HepG2 (cell line): ENCODE data around the gene ANAPC16. TPM values are rescaled to one million over a fixed set of nuclear protein-coding genes. Genes with fewer than 3 reads are reported as not detected.

Source experiments
- ATAC-seq: fragments of 200-7000 bp; cut with Tn5 transposase; 3 replicates; pipeline ENCODE4 v1.9.1; 2020; ENCODE audit warnings: mild to moderate bottlenecking, moderate library complexity
- BruUV-seq: library from RNA; stranded (reverse); fragments of 400-500 nt; replicated peaks from 2 replicates; lab custom pipeline; 2021; lab: Mats Ljungman, UMichigan
- CTCF ChIA-PET: fragments of 300-600 bp; formaldehyde crosslinking; extraction: SDS; loops from one replicate; lab custom pipeline; 2021; ENCODE audit warnings: low total read pairs, inconsistent platforms, low intra/inter-chr PET ratio; lab: Yijun Ruan, JAX
- POLR2A ChIA-PET: fragments of 350-600 bp; sonication (Branson Sonifier 250); formaldehyde crosslinking; loops from one replicate; lab custom pipeline; 2020; ENCODE audit warnings: antibody characterized with exemption, inconsistent platforms; lab: Yijun Ruan, JAX
- DNase-seq: peaks from one replicate; pipeline ENCODE4 v3.0.0-alpha.2; 2015; ENCODE audit warnings: low spot score
- FAIRE-seq: peaks from 3 replicates; lab custom pipeline; 2011; peaks lifted over from hg19 to GRCh38; lab: Jason Lieb, UNC
- H2AFZ ChIP-seq: one replicate; pipeline ENCODE4 v1.6.1; 2011; ENCODE audit warnings: low read length, inconsistent platforms
- H3K27ac ChIP-seq: fragments of 300-600 bp; 3 replicates; pipeline ENCODE4 v1.8.0; 2011; ENCODE audit warnings: mixed run types, mild to moderate bottlenecking, mixed read lengths, low read length, inconsistent platforms; ENCODE audit not compliant: insufficient read depth; ENCODE audit errors: extremely low read length
- H3K27me3 ChIP-seq, 2 experiments: fragments of 200-600 bp in 1 of 2; 2 replicates in 1 of 2; 3 replicates in 1 of 2; pipeline versions ENCODE4 v1.6.0 to v1.8.0; 2011; ENCODE audit warnings: low read length in 2 of 2, mild to moderate bottlenecking in 2 of 2, moderate library complexity in 2 of 2, inconsistent platforms in 1 of 2; ENCODE audit not compliant: insufficient read depth in 2 of 2, control insufficient read depth in 1 of 2
- H3K36me3 ChIP-seq, 2 experiments: fragments of 200-600 bp in 1 of 2; replicated peaks in 1 of 2; 2 replicates in 1 of 2; 3 replicates in 1 of 2; pipeline versions ENCODE4 v1.5.1 to v1.8.0; 2011; ENCODE audit warnings: low read length in 2 of 2, inconsistent platforms in 1 of 2; ENCODE audit not compliant: insufficient read depth in 2 of 2, control insufficient read depth in 1 of 2
- H3K4me1 ChIP-seq: 2 replicates; pipeline ENCODE4 v1.5.1; 2012; ENCODE audit warnings: low read length, inconsistent platforms; ENCODE audit not compliant: insufficient read depth
- H3K4me2 ChIP-seq: 2 replicates; pipeline ENCODE4 v1.6.0; 2011; ENCODE audit warnings: low read depth, low read length, inconsistent platforms
- H3K4me3 ChIP-seq, 3 experiments: fragments of 200-600 bp in 1 of 3; sonication (generic), shearing (Covaris generic) in 1 of 3; replicated peaks in 1 of 3; 2 replicates each; pipeline ENCODE4 v1.5.1; 2011 to 2016; ENCODE audit warnings: low read length in 3 of 3, inconsistent platforms in 2 of 3, low read depth in 2 of 3, mild to moderate bottlenecking in 2 of 3, control low read depth in 1 of 3, mixed read lengths in 1 of 3; ENCODE audit not compliant: insufficient read depth in 1 of 3
- H3K79me2 ChIP-seq: one replicate; pipeline ENCODE4 v1.6.1; 2011; ENCODE audit warnings: low read length, inconsistent platforms; ENCODE audit not compliant: insufficient read depth
- H3K9ac ChIP-seq: 2 replicates; pipeline ENCODE4 v1.6.0; 2011; ENCODE audit warnings: mild to moderate bottlenecking, low read depth, low read length, inconsistent platforms; ENCODE audit not compliant: insufficient read depth
- H3K9me3 ChIP-seq: 2 replicates; pipeline ENCODE4 v1.5.1; 2012; ENCODE audit warnings: mild to moderate bottlenecking, low read length
- H4K20me1 ChIP-seq: 2 replicates; pipeline ENCODE4 v1.6.0; 2011; ENCODE audit warnings: inconsistent platforms, mild to moderate bottlenecking, low read length, moderate library complexity; ENCODE audit not compliant: insufficient read depth
- MAF1 ChIP-seq: sonication (generic); formaldehyde crosslinking; IDR thresholded peaks from 2 replicates; pipeline ENCODE4 v1.5.0; 2020; ENCODE audit warnings: missing genetic modification reagents, borderline replicate concordance
- POGK ChIP-seq: sonication (generic); formaldehyde crosslinking; conservative IDR thresholded peaks from 2 replicates; pipeline ENCODE4 v1.8.0; 2022; ENCODE audit warnings: mild to moderate bottlenecking, moderate library complexity, missing genetic modification reagents
- PPARG ChIP-seq: conservative IDR thresholded peaks from 2 replicates; pipeline ENCODE4 v1.6.1; 2016; ENCODE audit warnings: missing biosample characterization, missing genetic modification reagents
- SCMH1 ChIP-seq: sonication (generic); formaldehyde crosslinking; IDR thresholded peaks from 2 replicates; pipeline ENCODE4 v1.9.0; 2021; ENCODE audit warnings: missing genetic modification reagents, mild to moderate bottlenecking, borderline replicate concordance
- SIX4 ChIP-seq: sonication (generic); formaldehyde crosslinking; IDR thresholded peaks from 2 replicates; pipeline ENCODE4 v1.4.0; 2020; ENCODE audit warnings: missing genetic modification reagents
- USF2 ChIP-seq, 2 experiments: sonication (generic) in 1 of 2; formaldehyde crosslinking in 1 of 2; IDR thresholded peaks; 2 replicates each; pipeline versions ENCODE4 v1.5.1 to v1.6.1; 2011 to 2020; ENCODE audit warnings: borderline replicate concordance in 1 of 2, low read depth in 1 of 2, low read length in 1 of 2, mild to moderate bottlenecking in 1 of 2, missing genetic modification reagents in 1 of 2, moderate library complexity in 1 of 2
- ZEB1 ChIP-seq: IDR thresholded peaks from 2 replicates; pipeline ENCODE4 v1.6.1; 2012; ENCODE audit warnings: mild to moderate bottlenecking, low read depth, inconsistent platforms; ENCODE audit not compliant: insufficient replicate concordance
- ZNF510 ChIP-seq: sonication (generic); formaldehyde crosslinking; IDR thresholded peaks from 2 replicates; pipeline ENCODE4 v1.4.0; 2020; ENCODE audit warnings: low read depth, mild to moderate bottlenecking, missing genetic modification reagents
- ZNF597 ChIP-seq: sonication (generic); formaldehyde crosslinking; IDR thresholded peaks from 2 replicates; pipeline ENCODE4 v1.5.0; 2020; ENCODE audit warnings: missing genetic modification reagents
- ZSCAN29 ChIP-seq: sonication (generic); formaldehyde crosslinking; conservative IDR thresholded peaks from 2 replicates; pipeline ENCODE4 v1.4.0; 2020; ENCODE audit warnings: mild to moderate bottlenecking, missing genetic modification reagents
- WGBS: methylation state at CpG from one replicate; pipeline ENCODE4 v1.1.6; 2017; ENCODE audit warnings: low lambda C conversion rate; 5-methylcytosine and 5-hydroxymethylcytosine counted together
- in situ Hi-C: cut with HindIII; loops from 2 replicates; pipeline ENCODE4 v1.10.0; 2017; ENCODE audit warnings: low pct_unique_long_range_greater_than_20kb; ENCODE audit not compliant: extremely low pct_ligation_motif_present
- intact Hi-C: fragments of 100-400 bp; cut with micrococcal nuclease; formaldehyde crosslinking; loops from one replicate; pipeline ENCODE4 v1.10.0; 2022; ENCODE audit not compliant: unreplicated experiment
- polyA plus RNA-seq, 8 experiments: library from polyadenylated mRNA; depleted of rRNA in 3 of 8; stranded (reverse) in 7 of 8; unstranded in 1 of 8; fragments of >200 nt; fragmentation: Illumina TruSeq in 4 of 8; extraction: Trizol in 4 of 8; gene quantifications; 2 replicates each; pipeline versions ENCODE4 v1.2.1 to v1.2.3, GENCODE V29; 2011 to 2016; ENCODE audit warnings: low read depth in 4 of 8, missing spikeins in 1 of 8, mixed read lengths in 1 of 8; ENCODE audit not compliant: insufficient read depth in 1 of 8
- total RNA-seq, 5 experiments: library from RNA; depleted of rRNA; stranded (reverse); fragments of >200 nt; fragmentation: Illumina TruSeq; extraction: Trizol; gene quantifications; 2 replicates each; pipeline ENCODE4 v1.2.3, GENCODE V29; 2016; ENCODE audit warnings: low read depth in 1 of 5
- TF ChIP-seq, protein P1 (sequence below): sonication (generic); formaldehyde crosslinking; IDR thresholded peaks from 2 replicates; pipeline ENCODE4 v1.8.1; 2023; ENCODE audit warnings: mild to moderate bottlenecking, inconsistent platforms, moderate library complexity, missing genetic modification reagents, borderline replicate concordance
- TF ChIP-seq, protein P2 (sequence below): IDR thresholded peaks from 2 replicates; pipeline ENCODE4 v1.6.1; 2018; ENCODE audit warnings: missing genetic modification reagents

ANAPC16 gene
- total and polyA plus RNA-seq, 2 of the 13 experiments (the other 11 are each of a cell fraction or from before 2014, with no cell fraction given): 74.8 to 89.4 TPM

DNA sequence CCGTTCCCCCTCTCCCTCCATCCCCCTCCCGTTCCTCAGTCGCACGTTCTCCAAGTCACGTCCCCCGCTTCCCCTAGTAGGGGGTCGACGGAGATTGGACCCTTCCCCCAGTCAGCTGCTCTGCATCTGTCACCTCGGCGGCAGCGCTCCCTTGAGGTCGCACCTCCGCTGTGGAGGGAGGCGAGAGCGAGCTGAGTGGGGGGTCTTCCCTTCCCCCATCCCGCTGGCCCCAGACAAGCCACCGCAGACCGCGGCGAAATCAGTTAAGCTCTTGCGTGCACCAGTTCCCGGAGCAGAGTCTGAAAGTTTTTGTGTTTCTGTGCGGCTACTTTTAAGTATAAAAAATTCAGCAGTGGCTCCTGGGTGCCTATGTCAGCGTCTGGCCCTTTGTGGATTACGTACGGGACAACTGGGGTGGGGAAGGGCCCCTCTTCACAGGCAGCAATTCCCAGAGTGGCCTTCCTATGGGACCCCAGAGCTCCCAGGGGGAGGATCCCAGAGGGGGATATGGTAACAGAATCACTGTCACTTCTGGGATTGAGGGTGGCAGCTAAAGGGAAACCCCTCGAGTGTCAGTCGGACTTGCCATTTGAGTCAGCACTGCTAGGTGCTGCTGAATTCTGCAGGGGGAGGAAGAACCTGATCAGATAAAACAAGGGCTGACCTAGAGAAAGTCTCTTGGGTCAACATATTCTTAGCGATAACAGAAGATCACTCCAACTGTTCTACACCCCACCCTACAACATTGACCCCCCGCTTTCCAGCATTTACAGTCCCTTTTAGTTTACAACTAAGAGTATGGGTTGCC is 45.4 kb downstream of the ANAPC16 start (continued):
- TF ChIP-seq ZNF597: no peak
- no peak for TF ChIP-seq MAF1 (CRISPR knock-in tag)
- TF ChIP-seq, all 625 proteins: peak for 195

- Histone ChIP-seq H3K36me3 (no peaks in the 10 kb centered on the region), H3K4me2 (peak overlapping the region; percentile 91), H3K79me2 (no peaks in the 10 kb centered on the region), H3K4me3 (peak overlapping the region; percentile 50 to 74 (median 61)), H3K9me3 (no peaks in the 10 kb centered on the region), H3K9ac (peak overlapping the region; percentile 74), H3K27me3 (no peaks in the 10 kb centered on the region), H4K20me1 (no peaks in the 10 kb centered on the region), H3K4me1 (peaks cover 80% of the 10 kb centered on the region), H3K27ac (peak overlapping the region; percentile 91), H2AFZ (no peak overlapping the region)
- intact Hi-C loops: loop anchor here (2.0 kb wide), 2 partner anchors 45 to 67 kb away; partner anchors contain the start of genes ANAPC16 and ASCC1
- ChIA-PET CTCF (no interaction called here), POLR2A (interaction anchor here (1.6 to 5.8 kb wide), 4 partner anchors 12 to 64 kb away, joined by 6 to 155 read pairs (median 7); partner anchors contain the start of gene DDIT4)
- DNase-seq (no peak), FAIRE-seq (no peak), ATAC-seq (peak; percentile 26)
- BruUV-seq: no TSS peak
- in situ Hi-C loops: no loop called here
- WGBS: 73% methylated on average over 7 of the region's 7 CpGs
- TF ChIP-seq POGK (CRISPR knock-in tag) (no peak), SCMH1 (no peak), PPARG (CRISPR knock-in tag) (no peak), ZNF510 (CRISPR knock-in tag) (peak; percentile 63; the same call in 1 of the 2 replicates), ZSCAN29 (CRISPR knock-in tag) (no peak), SIX4 (CRISPR knock-in tag) (no peak), USF2 (IDR thresholded peaks at IDR 0.05; ENCODE audit: low read depth, low read length) (no peak), USF2 (CRISPR knock-in tag; IDR thresholded peaks at IDR 0.05; ENCODE audit: borderline replicate concordance) (no peak), ZEB1 (peak; percentile 49)
- TF ChIP-seq, protein P1, sequence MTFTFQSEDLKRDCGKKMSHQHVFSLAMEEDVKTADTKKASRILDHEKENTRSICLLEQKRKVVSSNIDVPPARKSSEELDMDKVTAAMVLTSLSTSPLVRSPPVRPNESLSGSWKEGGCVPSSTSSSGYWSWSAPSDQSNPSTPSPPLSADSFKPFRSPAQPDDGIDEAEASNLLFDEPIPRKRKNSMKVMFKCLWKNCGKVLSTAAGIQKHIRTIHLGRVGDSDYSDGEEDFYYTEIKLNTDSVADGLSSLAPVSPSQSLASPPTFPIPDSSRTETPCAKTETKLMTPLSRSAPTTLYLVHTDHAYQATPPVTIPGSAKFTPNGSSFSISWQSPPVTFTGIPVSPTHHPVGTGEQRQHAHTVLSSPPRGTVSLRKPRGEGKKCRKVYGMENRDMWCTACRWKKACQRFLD (CRISPR knock-in tag): no peak
- TF ChIP-seq, protein P2, sequence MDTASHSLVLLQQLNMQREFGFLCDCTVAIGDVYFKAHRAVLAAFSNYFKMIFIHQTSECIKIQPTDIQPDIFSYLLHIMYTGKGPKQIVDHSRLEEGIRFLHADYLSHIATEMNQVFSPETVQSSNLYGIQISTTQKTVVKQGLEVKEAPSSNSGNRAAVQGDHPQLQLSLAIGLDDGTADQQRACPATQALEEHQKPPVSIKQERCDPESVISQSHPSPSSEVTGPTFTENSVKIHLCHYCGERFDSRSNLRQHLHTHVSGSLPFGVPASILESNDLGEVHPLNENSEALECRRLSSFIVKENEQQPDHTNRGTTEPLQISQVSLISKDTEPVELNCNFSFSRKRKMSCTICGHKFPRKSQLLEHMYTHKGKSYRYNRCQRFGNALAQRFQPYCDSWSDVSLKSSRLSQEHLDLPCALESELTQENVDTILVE (CRISPR knock-in tag): no peak
Measured at GRCh38 chr10:72261784-72262404, 46.1 kb downstream of the ANAPC16 start.
